SIG-M5 treated with dmso at 0.1 percent for 504 hours (cell line): ENCODE results near the gene ALOX5AP.

Experiments
- DNase-seq: peaks from one replicate; lab custom pipeline; 2025; ENCODE audit not compliant: unreplicated experiment; lab: John Stamatoyannopoulos, UW

The ALOX5AP gene

DNA sequence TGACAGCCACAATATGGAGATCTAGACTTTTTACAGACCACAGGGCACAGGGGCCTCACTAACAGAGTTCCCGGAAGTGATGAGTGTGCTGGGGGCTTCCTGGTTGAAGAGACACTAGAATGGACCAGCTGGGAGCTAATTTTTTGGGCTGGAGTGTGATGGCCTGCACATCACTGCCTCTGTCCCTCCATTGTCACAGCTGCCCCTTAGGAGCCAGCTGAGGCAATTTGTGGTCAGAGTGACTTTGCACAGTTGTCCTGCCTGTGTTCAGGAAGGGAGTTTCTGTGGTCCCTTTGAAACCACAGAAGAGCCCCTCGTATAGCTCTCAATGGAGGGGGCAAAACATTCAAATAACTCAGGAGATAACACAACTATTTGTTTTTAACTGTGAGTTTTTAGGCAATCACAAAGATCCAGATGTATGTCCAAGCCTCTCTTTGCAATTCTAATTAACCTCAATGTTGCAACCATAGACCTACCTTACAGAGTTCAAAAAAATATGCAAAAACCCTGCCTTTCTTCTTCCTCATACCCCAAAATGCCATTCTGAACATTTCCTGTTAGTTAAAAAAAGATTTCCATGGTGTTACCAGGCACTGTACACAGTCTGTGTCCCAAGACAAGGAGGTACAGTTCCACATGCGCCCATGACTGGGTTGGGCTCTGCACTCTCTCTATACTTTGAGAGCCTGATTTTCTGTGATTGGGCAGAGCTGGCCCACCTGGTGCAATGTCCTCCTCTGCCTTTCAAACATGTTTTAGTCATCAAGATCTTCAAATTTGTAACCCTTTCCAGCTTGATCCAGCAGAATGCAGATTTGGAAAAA lies 2.4 kb downstream of the ALOX5AP start:
- DNase-seq: peak; percentile 89

DNA sequence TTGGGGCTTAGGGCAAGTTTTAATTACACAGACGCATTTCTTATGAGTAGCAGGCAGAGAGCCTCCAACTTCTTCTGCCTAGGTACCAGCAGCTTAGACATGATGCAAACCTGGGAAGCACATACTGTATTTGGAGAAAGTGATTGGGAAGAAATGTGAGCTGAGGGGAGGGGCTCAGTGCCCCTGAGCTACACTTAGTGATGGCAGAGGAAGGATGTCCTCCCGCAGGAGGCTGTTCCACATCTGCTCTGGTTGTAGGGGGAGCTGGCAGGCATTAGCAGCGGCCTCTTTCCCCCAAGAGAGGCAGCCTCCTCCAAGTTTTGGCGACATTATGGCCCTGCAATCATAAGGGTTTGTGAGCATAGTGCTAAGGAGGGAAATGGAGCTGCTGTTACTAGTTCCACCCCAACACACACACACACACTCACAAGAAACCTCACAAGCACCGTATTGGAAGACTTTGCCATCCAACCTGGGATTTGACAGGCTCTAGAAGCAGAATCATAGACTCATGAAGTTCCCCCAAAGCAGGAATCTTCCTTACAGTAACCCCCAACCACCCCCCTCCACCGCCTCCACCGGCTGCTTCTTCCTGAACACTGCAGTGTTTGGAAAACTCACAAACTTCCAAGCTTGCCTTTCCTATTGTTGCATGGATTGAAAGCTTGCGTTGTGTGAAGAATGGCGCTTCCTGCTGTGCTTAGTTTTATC lies 3.3 kb downstream of the ALOX5AP start:
- DNase-seq: no peak

DNA sequence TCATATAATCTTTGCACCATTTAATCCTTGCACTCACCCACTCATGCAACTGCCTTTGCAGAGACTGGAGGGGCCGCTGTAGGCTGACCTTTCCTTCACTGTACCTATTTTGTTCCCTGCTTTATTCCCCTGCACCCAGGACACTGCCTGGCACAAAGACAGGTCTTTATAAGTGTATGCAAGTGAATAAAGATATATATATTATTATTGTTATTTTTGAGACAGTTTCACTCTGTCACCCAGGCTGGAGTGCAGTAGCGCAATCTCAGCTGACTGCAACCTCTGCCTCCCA lies 3.8 kb downstream of the ALOX5AP start:
- DNase-seq: no peak

DNA sequence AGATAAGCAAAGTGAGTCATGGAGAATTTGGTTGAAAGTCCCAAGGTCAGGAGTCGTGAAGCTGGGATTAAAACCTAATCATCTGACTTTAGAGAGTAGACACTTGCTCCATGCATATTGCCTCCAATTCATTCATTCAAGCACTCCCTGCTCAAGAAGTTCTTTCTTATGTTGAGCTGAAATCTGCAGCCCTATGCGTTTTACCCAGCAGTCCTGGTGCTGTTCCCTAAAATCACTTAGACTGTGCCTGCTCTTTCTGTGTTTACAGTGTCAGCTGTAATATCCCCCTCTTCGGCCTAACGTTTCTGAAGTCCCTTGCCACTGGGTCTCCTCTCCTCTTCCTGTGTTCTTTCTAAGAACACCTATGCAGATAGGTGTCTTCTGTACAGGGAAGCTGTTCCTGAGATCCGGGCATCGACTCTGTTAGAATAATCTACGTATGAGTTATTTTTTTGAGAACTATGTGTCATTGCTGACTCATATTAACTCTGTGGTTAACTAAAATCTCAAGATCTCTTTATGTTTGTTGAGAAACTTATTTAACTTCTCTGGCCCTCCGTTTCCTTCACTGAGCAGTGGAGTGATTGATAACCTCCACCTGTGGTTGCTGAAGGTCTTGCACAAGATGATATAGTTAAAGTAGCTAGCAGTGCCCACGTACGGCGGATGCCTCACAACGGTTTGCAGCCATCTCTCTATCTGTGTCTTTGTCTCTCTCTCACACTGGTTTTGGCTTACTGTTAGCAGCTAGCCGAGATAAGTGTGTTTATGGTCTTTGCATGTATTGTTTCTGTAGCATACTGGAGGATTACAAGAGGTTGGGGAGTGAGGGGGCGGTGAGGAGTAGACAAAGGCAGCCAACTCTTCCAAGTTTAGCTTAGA lies 4.7 kb downstream of the ALOX5AP start:
- peak; percentile 86 for DNase-seq

- DNase-seq: no peak
Observed at GRCh38 chr13:30742901-30743300, 7.6 kb downstream of the ALOX5AP start.

DNA sequence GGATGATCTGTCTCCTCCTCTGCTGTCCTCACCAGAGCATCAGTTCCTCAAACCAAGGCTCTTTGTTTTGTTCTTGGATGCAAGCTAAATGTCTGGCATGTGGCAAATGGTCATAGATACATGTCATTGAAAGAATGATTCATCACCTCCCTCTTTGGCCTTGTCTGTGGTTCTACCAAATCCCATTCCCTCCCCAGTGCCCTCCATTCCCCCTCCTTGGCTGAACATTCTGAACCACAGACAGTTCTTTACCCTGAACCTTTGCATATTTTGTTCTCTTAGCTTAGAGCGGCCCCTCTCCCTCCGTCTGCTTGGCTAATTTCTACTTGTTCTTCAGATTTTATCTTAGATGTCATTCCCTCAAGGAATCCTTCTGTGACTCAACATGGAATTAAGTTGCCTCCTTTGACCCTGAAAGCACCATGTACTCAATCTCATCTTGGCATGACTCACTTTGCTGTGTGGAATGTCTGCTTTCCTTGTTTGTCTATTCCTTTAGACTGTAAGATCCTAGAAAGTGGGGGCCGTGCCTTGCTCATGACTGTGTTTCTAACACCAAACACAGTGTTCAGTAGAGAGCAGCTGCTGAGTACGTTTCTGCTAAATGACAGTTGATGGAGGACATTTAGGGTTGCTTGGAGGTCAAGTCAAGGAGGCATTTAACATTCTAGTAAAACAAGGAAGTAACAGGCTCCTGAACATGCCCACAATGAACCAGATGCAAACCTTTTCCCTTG lies 8.1 kb downstream of the ALOX5AP start:
- DNase-seq: peak; percentile 58

- peak; percentile 76 for DNase-seq
Observed at GRCh38 chr13:30744056-30744680, 8.8 kb downstream of the ALOX5AP start.

DNA sequence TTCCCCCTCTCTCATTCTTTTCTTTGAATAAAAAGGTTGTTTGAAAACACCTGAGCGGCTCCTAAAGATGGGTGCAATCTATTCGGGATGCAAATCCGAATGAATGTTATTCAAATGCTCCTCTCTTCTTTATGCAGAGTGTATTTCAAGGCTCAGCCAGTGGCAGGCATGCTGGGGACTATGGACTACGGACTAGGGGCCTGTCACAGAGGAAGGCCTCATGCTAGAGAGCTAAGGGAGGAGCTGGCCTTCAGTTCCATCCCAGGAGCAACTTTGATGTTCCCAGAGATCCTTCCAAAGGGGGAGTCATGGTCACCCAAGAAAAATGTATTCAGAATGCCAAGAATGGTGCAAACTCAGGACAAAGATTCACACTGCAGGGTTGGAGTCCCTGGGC lies 9.3 kb downstream of the ALOX5AP start:
- no peak for DNase-seq

- DNase-seq: no peak
Observed at GRCh38 chr13:30745906-30746686, 10.8 kb downstream of the ALOX5AP start.

DNA sequence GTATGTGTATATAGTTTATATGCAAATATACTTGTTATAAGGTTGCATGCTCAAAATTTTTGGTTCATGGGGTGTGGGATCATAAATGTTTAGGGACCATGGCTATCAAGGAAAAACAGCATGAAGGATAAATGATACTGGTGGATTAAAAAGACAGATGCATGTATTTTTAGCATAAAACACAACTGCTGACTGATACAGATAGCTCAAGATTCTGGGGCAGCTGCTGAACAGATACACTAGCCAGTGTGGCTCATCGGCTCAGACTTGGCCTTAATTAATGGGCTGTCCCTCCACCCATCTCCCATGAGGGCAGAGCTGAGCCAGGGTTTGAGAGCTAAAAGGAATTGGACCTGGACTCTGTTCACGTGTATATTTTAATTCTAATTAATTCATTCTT lies 11.4 kb downstream of the ALOX5AP start:
- DNase-seq: no peak

- peak; percentile 51 for DNase-seq
Observed at GRCh38 chr13:30747845-30748244, 12.5 kb downstream of the ALOX5AP start.

DNA sequence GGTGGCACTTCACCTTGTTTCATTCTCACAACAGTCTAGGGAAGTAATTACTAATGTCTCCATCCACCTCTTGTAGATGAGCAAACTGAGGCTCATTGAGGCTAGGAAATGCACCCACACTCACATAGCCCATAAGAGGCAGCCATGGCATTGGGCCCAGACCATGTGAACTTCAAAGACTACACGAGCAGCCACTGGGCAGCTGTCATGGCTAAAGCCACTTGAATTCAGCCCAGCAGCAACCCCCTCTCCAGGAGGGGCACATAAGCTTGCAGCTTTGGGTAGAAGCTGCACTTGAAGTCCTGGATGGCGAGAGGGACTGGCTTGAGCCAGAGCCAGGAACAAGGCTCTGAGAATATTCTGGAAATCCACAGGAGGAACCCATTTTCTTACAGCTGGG lies 13.4 kb downstream of the ALOX5AP start:
- DNase-seq: no peak

GRCh38 chr13:30750036-30750435 lies 14.7 kb downstream of the ALOX5AP start:
- no peak for DNase-seq

GRCh38 chr13:30751183-30751933 lies 16.0 kb downstream of the ALOX5AP start:
- no peak for DNase-seq

DNA sequence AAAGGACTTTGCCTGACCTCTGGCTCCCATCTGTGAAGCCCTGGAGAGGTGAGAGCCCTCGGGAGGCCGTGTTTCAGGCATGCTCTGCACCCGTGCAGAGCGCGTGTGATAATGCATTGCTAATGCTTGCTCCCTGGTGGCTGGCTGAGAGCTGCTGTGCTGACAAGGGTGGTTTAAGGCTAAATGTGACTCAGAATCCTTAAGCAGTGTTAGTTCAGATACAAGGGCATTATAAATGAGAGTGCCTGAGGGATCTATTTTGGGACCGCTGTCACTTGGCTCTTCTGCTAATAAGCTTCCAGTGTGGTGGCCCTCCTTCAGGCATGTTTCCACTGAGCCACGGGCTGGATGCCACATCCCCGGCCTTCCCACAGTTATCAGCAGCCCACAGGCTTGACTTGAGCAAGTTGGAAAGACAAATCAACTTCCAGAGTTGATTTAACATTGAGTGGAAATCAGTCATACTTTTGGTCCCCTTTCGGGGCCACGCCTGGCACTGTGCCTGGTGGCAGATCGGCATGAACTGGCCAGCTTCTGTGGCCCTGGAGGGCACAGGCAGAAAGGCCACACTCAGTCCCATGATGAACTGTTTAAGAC lies 17.0 kb downstream of the ALOX5AP start:
- no peak for DNase-seq

- no peak for DNase-seq
Observed at GRCh38 chr13:30753030-30753616, 17.8 kb downstream of the ALOX5AP start.

DNA sequence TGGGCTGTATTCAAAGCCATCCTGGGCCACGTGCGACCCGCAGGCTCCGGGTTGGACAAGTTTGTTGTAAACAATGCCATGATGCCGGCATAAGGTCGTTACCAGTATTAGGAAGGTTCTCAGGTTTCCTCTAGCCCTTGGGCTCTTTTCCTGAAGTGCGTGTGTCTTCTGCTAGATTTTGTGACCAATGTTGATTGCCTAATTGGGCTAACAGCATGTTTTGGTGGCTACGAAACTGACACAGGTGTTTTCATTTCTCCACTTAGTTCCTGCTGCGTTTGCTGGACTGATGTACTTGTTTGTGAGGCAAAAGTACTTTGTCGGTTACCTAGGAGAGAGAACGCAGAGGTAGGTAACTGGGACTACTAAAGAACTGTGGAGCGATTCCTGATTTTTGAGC lies 20.3 kb downstream of the ALOX5AP start:
- DNase-seq: no peak

DNA sequence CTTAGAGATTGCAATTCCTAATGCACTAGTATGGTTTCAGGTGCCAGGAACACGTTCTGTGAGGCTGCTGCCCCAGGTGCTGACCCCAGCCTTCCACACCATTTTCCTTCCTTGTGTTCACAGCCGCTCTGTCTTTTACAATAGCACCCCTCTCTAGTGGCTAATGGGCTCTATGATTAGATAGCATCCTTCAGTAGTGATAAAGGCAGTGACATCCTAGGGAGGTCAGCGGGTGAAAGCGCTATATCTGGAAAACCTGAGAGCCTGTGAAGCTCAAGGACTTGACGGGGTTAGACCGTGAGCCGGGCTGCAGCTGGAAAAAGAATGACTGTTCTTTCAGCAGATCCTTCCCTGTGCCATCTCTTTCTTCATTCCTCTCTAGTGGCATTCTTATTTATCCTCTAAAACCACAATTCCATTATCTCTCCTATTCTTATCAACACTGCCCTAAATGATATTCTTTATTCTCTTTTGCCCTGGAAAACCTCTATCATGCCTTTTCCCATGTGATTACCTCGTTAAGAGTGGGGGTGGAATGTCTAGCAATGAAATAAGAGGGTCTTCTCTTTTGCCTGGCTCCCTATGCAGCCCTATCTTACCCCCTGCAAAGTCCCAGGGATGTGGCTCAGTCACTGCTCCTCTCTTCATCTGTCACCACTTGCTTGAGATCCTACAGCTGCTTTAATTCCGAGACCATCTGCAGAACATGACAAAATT lies 21.8 kb downstream of the ALOX5AP start:
- no peak for DNase-seq
